Upper lobe of right lung (tissue), 1 donor: Measurements from ENCODE around the gene MRPL58. TPM values are rescaled to one million over a fixed set of nuclear protein-coding genes. Genes with fewer than 3 reads are reported as not detected.
"Not testable (repeated sequence)": the region's sequence is repeated elsewhere in the genome, so short reads cannot be mapped to it uniquely, and the experiment has no call there.

ENCODE experiments used
- ATAC-seq: fragments of 200-7000 bp; cut with Tn5 transposase; one replicate; pipeline ENCODE4 v1.9.1; 2020; ENCODE audit warnings: mild to moderate bottlenecking, moderate library complexity
- DNase-seq: peaks from one replicate; pipeline ENCODE4 v3.0.0-alpha.2; 2020
- H3K27ac ChIP-seq: fragments of 200-600 bp; one replicate; pipeline ENCODE4 v1.8.0; 2022
- H3K27me3 ChIP-seq: fragments of 200-600 bp; one replicate; pipeline ENCODE4 v1.8.0; 2022; ENCODE audit warnings: mild to moderate bottlenecking
- H3K36me3 ChIP-seq: fragments of 200-600 bp; one replicate; pipeline ENCODE4 v1.8.0; 2022
- H3K4me1 ChIP-seq: fragments of 200-600 bp; one replicate; pipeline ENCODE4 v1.8.0; 2022
- H3K4me3 ChIP-seq: fragments of 200-600 bp; one replicate; pipeline ENCODE4 v1.8.0; 2022; ENCODE audit warnings: mild to moderate bottlenecking
- H3K9me3 ChIP-seq: fragments of 200-600 bp; one replicate; pipeline ENCODE4 v1.8.0; 2022
- intact Hi-C: fragments of 100-400 bp; cut with DNase I; formaldehyde crosslinking; loops from one replicate; pipeline ENCODE4 v1.11.0; 2022
- total RNA-seq: library from RNA; stranded (reverse); fragmentation: NEBNext Ultra II Directional; extraction: Animal tissue kit (Norgen Biotek cat#: 25700); gene quantifications from one replicate; pipeline ENCODE4 v1.2.1, GENCODE V29; 2021
- TF ChIP-seq, protein P1 (sequence below): fragments of 200-600 bp; IDR thresholded peaks from one replicate; pipeline ENCODE4 v1.8.0; 2022; ENCODE audit warnings: antibody characterized with exemption
- donor health status: DM: no; HTN: yes; CAD: no; lungs with severe emphysema.

MRPL58 gene
- total RNA-seq, 1 donor from 2014 or later = 21.6 TPM

DNA sequence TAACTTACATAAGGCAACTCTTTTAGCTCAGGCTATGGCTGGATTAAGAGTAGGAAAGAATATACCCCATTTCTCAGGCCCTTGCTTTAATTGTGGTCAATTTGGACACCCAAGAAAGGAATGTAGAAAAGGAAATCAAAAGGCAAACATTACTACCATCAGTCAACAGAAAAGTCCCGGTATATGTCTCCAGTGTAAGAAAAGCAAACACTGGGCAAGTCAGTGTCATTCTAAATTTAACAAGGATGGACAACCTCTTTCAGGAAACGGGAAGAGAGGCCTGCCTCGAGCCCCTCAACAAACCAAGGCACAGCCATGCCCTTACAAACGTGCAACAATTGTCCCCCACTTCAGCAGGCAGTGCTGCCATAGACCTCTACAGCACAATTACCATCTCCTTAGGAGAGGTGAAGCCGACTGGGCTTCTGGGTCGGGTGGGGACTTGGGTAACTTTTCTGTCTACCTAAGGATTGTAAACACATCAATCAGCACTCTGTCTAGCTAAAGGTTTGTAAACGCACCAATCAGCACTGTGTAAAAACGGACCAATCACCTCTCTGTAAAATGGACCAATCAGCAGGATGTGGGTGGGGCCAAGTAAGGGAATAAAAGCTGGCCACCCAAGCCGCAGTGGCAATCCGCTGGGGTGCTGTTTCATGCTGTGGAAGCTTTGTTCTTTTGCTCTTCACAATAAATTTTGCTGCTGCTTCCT lies 12.4 kb downstream of the MRPL58 start:
- H3K9me3 ChIP-seq = no peaks in the 10 kb centered on the region
- no peak for ATAC-seq
- no peak overlapping the region for H3K27ac ChIP-seq
- H3K4me3 ChIP-seq = no peak overlapping the region
- TF ChIP-seq, protein P1, sequence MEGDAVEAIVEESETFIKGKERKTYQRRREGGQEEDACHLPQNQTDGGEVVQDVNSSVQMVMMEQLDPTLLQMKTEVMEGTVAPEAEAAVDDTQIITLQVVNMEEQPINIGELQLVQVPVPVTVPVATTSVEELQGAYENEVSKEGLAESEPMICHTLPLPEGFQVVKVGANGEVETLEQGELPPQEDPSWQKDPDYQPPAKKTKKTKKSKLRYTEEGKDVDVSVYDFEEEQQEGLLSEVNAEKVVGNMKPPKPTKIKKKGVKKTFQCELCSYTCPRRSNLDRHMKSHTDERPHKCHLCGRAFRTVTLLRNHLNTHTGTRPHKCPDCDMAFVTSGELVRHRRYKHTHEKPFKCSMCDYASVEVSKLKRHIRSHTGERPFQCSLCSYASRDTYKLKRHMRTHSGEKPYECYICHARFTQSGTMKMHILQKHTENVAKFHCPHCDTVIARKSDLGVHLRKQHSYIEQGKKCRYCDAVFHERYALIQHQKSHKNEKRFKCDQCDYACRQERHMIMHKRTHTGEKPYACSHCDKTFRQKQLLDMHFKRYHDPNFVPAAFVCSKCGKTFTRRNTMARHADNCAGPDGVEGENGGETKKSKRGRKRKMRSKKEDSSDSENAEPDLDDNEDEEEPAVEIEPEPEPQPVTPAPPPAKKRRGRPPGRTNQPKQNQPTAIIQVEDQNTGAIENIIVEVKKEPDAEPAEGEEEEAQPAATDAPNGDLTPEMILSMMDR = no peak
- intact Hi-C loops = no loop called here
- no peaks in the 10 kb centered on the region for H3K27me3 ChIP-seq
- H3K36me3 ChIP-seq = peaks cover 28% of the 10 kb centered on the region
- no peaks in the 10 kb centered on the region for H3K4me1 ChIP-seq
- DNase-seq = no peak

DNA sequence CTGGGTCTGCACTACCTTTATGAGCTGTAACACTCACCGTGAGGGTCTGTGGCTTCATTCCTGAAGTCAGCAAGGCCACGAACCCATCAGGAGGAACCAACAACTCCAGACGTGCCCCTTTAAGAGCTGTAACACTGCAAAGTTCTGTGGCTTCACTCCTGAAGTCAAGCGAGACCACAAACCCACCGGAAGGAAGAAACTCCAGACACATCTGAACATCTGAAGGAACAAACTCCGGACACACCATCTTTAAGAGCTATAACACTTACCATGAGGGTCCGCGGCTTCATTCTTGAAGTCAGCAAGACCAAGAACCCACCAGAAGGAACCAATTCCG lies 12.9 kb downstream of the MRPL58 start:
- intact Hi-C loops, DNase-seq, H3K27me3 ChIP-seq, H3K9me3 ChIP-seq, H3K4me1 ChIP-seq, H3K27ac ChIP-seq, H3K4me3 ChIP-seq, ATAC-seq: not testable (repeated sequence)
- H3K36me3 ChIP-seq = peaks cover 23% of the 10 kb centered on the region

- DNase-seq = not testable (repeated sequence)
Measured at GRCh38 chr17:75026650-75027049, 14.2 kb downstream of the MRPL58 start.

GRCh38 chr17:75030161-75030560 lies 17.7 kb downstream of the MRPL58 start:
- Histone ChIP-seq H3K4me1 (peaks cover 11% of the 10 kb centered on the region), H3K4me3 (no peak overlapping the region), H3K27me3 (no peaks in the 10 kb centered on the region), H3K9me3 (no peaks in the 10 kb centered on the region), H3K36me3 (no peaks in the 10 kb centered on the region), H3K27ac (no peak overlapping the region)
- no peak for DNase-seq
- ATAC-seq = no peak
- intact Hi-C loops = no loop called here
- TF ChIP-seq, protein P1 = no peak

More at GRCh38 chr17:75026650-75027049, 14.2 kb downstream of the MRPL58 start:
- H3K4me3 ChIP-seq, ATAC-seq, H3K4me1 ChIP-seq, H3K9me3 ChIP-seq, intact Hi-C loops, H3K27ac ChIP-seq, H3K27me3 ChIP-seq: not testable (repeated sequence)
- peaks cover 10% of the 10 kb centered on the region for H3K36me3 ChIP-seq

DNA sequence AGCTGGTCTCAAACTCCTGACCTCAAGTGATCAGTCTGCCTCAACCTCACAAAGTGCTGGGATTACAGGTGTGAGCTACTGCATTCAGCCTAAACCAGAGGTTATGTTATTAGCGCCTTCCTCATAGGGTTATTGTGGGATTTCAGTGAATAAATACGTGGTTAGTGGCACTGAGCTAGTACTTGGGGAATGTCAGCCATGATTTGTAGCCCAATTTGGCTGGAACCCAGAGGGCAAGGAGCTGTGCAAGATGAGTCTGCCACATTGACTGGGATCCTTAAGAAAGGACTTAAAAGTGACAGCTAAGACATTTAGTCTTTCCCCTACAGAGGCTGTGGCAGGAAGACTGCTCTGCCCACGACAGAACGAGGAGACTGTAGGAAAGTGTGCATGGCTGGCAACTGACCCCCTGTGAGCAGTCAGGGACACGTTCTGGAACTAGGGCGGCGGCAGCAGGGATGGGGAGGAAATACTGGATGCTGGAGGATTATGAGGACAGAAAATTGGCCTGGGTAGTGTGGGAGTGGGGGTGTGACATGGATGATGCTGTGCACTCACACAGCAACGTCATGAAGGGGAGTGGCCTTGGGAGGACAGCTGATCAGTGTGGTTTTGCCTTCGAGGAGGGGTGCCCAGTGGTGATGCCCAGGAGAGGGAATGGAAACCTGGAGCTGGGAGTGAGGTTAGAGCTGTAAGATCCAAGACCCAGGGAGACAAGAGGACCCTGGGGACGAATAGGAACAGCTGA lies 19.7 kb downstream of the MRPL58 start:
- no peaks in the 10 kb centered on the region for H3K27me3 ChIP-seq
- no peaks in the 10 kb centered on the region for H3K36me3 ChIP-seq
- DNase-seq (peak; percentile 74), ATAC-seq (peak; percentile 52)
- TF ChIP-seq, protein P1 = no peak
- peaks cover 26% of the 10 kb centered on the region for H3K4me1 ChIP-seq
- H3K27ac ChIP-seq = no peak overlapping the region
- no peaks in the 10 kb centered on the region for H3K9me3 ChIP-seq
- intact Hi-C loops = no loop called here
- H3K4me3 ChIP-seq = peak overlapping the region; percentile 80

DNA sequence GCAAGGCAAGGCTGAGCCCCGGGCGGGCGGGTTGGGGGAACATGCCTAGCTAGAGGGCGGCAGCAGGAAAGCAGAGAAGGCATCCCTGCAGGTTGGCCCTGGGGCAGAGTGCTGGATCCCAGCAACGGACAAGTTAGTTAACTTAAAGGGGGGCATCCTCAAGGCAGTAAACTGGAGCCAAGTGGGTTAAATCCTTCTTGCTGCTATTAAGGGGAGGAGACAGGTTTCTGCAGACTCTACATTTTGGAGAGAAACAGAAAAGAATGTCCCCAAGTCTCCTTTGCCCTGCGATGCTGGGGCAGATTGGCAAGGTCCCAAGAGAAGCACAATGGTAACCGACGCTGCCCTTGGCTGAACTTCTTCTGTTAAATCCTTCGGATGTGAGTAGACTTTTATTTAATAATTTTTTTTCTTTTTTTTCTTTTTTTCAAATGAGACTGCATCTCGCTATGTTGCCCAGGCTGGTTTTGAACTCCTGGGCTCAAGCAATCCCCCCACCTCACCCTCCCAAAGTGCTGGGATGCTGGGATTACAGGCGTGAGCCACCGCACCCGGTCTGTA lies 20.3 kb downstream of the MRPL58 start:
- intact Hi-C loops = no loop called here
- Histone ChIP-seq H3K27ac (no peak overlapping the region), H3K36me3 (peaks cover 2% of the 10 kb centered on the region), H3K27me3 (no peaks in the 10 kb centered on the region), H3K4me1 (peaks cover 26% of the 10 kb centered on the region), H3K9me3 (no peaks in the 10 kb centered on the region), H3K4me3 (peak overlapping the region; percentile 80)
- TF ChIP-seq, protein P1 = no peak
- no peak for DNase-seq
- no peak for ATAC-seq
